ENCODE results near the gene PLCB3.
"Not testable (repeated sequence)": the region's sequence is repeated elsewhere in the genome, so short reads cannot be mapped to it uniquely, and the experiment has no call there.

Gene PLCB3

GRCh38 chr11:64240435-64241240 is 10.7 kb upstream of the PLCB3 start, which contains the start of gene FKBP2:
Gene FKBP2 (plus strand): TSS chr11:64241095. CDS start chr11:64242388, 1,293 bp downstream.
- DNase-seq (ENCODE audit: insufficient read length, low spot score) (peak; percentile 89), FAIRE-seq (peak; percentile 97)
- TF ChIP-seq POLR2A (IDR thresholded peaks at IDR 0.05; ENCODE audit: low read depth, low read length) (peak; percentile 69), SPI1 (IDR thresholded peaks at IDR 0.05; ENCODE audit: low read depth, low read length) (no peak), POLR2AphosphoS5 (IDR thresholded peaks at IDR 0.05; ENCODE audit: low read depth, low read length) (peak; percentile 84), TAF1 (IDR thresholded peaks at IDR 0.05; ENCODE audit: low read depth, low read length) (peak; percentile 91), PAX5 (IDR thresholded peaks at IDR 0.05; ENCODE audit: insufficient read depth, low read length, severe bottlenecking) (no peak), POU2F2 (IDR thresholded peaks at IDR 0.05; ENCODE audit: low read depth, low read length) (no peak)

GRCh38 chr11:64241241-64241490 is 10.2 kb upstream of the PLCB3 start:
- TF ChIP-seq POLR2A (IDR thresholded peaks at IDR 0.05; ENCODE audit: low read depth, low read length) = no peak
- TF ChIP-seq SPI1 (IDR thresholded peaks at IDR 0.05; ENCODE audit: low read depth, low read length) = no peak
- no peak for TF ChIP-seq POLR2AphosphoS5 (IDR thresholded peaks at IDR 0.05; ENCODE audit: low read depth, low read length)
- TF ChIP-seq POU2F2 (IDR thresholded peaks at IDR 0.05; ENCODE audit: low read depth, low read length) = no peak
- TF ChIP-seq TAF1 (IDR thresholded peaks at IDR 0.05; ENCODE audit: low read depth, low read length) = no peak
- DNase-seq (ENCODE audit: insufficient read length, low spot score) (no peak), FAIRE-seq (no peak)

GRCh38 chr11:64241491-64242374 is 9.6 kb upstream of the PLCB3 start:
- no peak for TF ChIP-seq SPI1 (IDR thresholded peaks at IDR 0.05; ENCODE audit: low read depth, low read length)
- peak; percentile 63 for TF ChIP-seq POLR2AphosphoS5 (IDR thresholded peaks at IDR 0.05; ENCODE audit: low read depth, low read length)
- TF ChIP-seq POLR2A (IDR thresholded peaks at IDR 0.05; ENCODE audit: low read depth, low read length) = peak; percentile 51
- 0 out of 2 replicates have a peak, but pooled peaks have one; percentile 6 for TF ChIP-seq TAF1 (IDR thresholded peaks at IDR 0.05; ENCODE audit: low read depth, low read length)
- TF ChIP-seq POU2F2 (IDR thresholded peaks at IDR 0.05; ENCODE audit: low read depth, low read length) = no peak
- no peak for TF ChIP-seq PAX5 (IDR thresholded peaks at IDR 0.05; ENCODE audit: insufficient read depth, low read length, severe bottlenecking)
- peak; percentile 66 for FAIRE-seq
- peak; percentile 88 for DNase-seq (ENCODE audit: insufficient read length, low spot score)

- FAIRE-seq (no peak), DNase-seq (ENCODE audit: insufficient read length, low spot score) (no peak)
- no peak for TF ChIP-seq POU2F2 (IDR thresholded peaks at IDR 0.05; ENCODE audit: low read depth, low read length)
- peak; percentile 38; the same call in 1 of the 2 replicates for TF ChIP-seq POLR2AphosphoS5 (IDR thresholded peaks at IDR 0.05; ENCODE audit: low read depth, low read length)
- 0 out of 2 replicates have a peak, but pooled peaks have one; percentile 54 for TF ChIP-seq POLR2A (IDR thresholded peaks at IDR 0.05; ENCODE audit: low read depth, low read length)
Measured at GRCh38 chr11:64243236-64243854, 8.0 kb upstream of the PLCB3 start.

GRCh38 chr11:64244107-64244506 is 7.2 kb upstream of the PLCB3 start:
- FAIRE-seq (no peak), DNase-seq (ENCODE audit: insufficient read length, low spot score) (no peak)
- TF ChIP-seq SPI1 (IDR thresholded peaks at IDR 0.05; ENCODE audit: low read depth, low read length) = no peak
- no peak for TF ChIP-seq POU2F2 (IDR thresholded peaks at IDR 0.05; ENCODE audit: low read depth, low read length)
- no peak; the same call in 1 of the 2 replicates for TF ChIP-seq POLR2AphosphoS5 (IDR thresholded peaks at IDR 0.05; ENCODE audit: low read depth, low read length)
- TF ChIP-seq PAX5 (IDR thresholded peaks at IDR 0.05; ENCODE audit: insufficient read depth, low read length, severe bottlenecking) = no peak
- no peak; the same call in 1 of the 2 replicates for TF ChIP-seq POLR2A (IDR thresholded peaks at IDR 0.05; ENCODE audit: low read depth, low read length)
- no peak for TF ChIP-seq TAF1 (IDR thresholded peaks at IDR 0.05; ENCODE audit: low read depth, low read length)

GRCh38 chr11:64244966-64245365 is 6.4 kb upstream of the PLCB3 start:
- DNase-seq (ENCODE audit: insufficient read length, low spot score) (no peak), FAIRE-seq (no peak)
- TF ChIP-seq POU2F2 (IDR thresholded peaks at IDR 0.05; ENCODE audit: low read depth, low read length) = no peak
- TF ChIP-seq POLR2AphosphoS5 (IDR thresholded peaks at IDR 0.05; ENCODE audit: low read depth, low read length) = peak; percentile 61; the same call in 1 of the 2 replicates
- TF ChIP-seq TAF1 (IDR thresholded peaks at IDR 0.05; ENCODE audit: low read depth, low read length) = no peak

GRCh38 chr11:64245401-64245796 is 5.9 kb upstream of the PLCB3 start:
- no peak for TF ChIP-seq POU2F2 (IDR thresholded peaks at IDR 0.05; ENCODE audit: low read depth, low read length)
- TF ChIP-seq SPI1 (IDR thresholded peaks at IDR 0.05; ENCODE audit: low read depth, low read length) = no peak; the same call in 1 of the 2 replicates
- DNase-seq (ENCODE audit: insufficient read length, low spot score) (no peak), FAIRE-seq (no peak)

GRCh38 chr11:64245797-64246620 is 5.3 kb upstream of the PLCB3 start:
- FAIRE-seq (peak; percentile 16), DNase-seq (ENCODE audit: insufficient read length, low spot score) (no peak)
- TF ChIP-seq TAF1 (IDR thresholded peaks at IDR 0.05; ENCODE audit: low read depth, low read length) = 0 out of 2 replicates have a peak, but pooled peaks have one; percentile 17
- 0 out of 2 replicates have a peak, but pooled peaks have one; percentile 23 for TF ChIP-seq POLR2A (IDR thresholded peaks at IDR 0.05; ENCODE audit: low read depth, low read length)
- TF ChIP-seq PAX5 (IDR thresholded peaks at IDR 0.05; ENCODE audit: insufficient read depth, low read length, severe bottlenecking) = no peak

- not testable (repeated sequence) for DNase-seq (ENCODE audit: insufficient read length, low spot score); FAIRE-seq
Measured at GRCh38 chr11:64246621-64246870, 4.8 kb upstream of the PLCB3 start.
